Measurements from ENCODE around the gene LY6G5C.

- no peak for TF ChIP-seq CTCF (IDR thresholded peaks at IDR 0.05)
- no peak for TF ChIP-seq POLR2A (IDR thresholded peaks at IDR 0.05)
- no peak for TF ChIP-seq EP300 (IDR thresholded peaks at IDR 0.05)
Measured at GRCh38 chr6:31634969-31635575, 45.8 kb downstream of the LY6G5C start.

Data from tibial nerve (tissue), 4 donors.